Activated T-cell treated with anti-CD3 and anti-CD28 coated beads for 1 hour (primary cell): Measurements from ENCODE around the gene TBC1D4.
"Not testable (repeated sequence)": the region's sequence is repeated elsewhere in the genome, so short reads cannot be mapped to it uniquely, and the experiment has no call there.

ENCODE experiments used
- DNase-seq: peaks from one replicate; pipeline ENCODE4 v3.0.0-alpha.2; 2020; ENCODE audit warnings: low read depth

TBC1D4 gene

DNA sequence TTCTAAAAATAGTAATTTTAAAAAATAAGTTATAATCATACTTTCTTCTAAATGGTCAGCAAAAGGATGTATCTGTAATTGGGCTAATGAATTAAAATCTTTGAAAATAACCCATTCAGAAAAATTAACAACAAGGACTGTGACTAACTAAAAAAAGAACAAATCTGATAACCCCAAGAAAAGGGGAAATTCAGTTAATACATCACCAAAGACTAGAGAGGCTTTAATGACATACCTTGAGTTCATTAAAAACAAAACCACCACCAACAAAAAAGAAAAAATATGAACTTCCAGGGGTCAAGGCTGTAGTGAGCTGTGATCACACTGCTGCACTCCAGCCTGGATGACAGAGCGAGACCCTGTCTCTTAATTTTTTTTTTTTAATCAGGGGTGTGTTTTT, 121.8 kb downstream of the TBC1D4 start:
- no peak for DNase-seq

DNA sequence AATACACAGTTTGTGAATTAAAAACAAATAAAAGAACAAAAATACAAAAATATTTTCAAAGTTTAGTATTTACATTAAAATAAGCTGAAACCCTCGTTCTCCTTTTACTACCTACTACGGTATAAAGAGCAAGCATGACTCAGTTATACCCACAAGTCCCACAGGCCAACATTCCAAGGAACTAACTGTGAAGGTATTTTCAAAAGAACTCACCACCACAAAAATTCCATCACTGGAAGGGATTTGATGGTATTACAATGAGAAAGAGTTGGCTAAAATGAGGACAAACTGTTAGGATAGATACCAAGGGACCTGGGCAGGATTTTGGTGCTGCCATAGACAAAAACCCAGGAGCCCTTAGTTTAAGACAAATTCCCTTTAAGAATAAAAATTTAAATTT, 122.7 kb downstream of the TBC1D4 start:
- DNase-seq = no peak

DNA sequence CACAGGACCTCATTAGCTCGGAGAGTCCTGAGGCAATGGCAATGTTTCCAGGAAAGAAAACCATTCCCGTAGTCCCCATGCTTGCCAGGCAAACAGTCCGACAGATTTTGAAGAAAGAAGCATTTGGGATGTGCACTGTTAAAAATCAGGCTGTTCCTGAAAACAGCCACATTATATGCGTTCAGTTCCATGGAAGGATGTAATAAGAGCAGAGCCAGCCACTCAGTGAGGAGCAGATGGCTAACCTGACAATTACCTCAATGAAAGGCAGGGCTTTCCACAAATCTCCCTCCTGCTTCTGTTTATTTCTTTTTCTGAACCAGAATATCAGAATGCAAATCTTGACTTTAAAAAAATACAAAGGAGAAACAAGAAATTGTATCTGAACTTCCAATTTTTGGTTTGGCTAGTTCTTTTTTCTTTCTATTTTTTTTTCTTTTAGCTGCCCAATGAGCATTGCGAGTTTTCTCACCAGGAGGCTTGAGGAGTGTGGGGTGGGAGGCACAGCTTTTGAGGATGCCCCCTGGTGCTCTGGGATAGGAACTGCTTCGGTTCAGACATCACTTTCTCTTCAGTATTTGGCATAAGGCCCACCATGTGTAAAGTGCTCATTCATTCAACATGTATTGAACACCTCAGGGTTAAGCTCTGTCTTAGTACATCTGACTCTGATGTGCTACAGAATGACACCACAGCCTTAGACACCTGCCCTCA, 124.2 kb downstream of the TBC1D4 start:
- DNase-seq = peak; percentile 28

DNA sequence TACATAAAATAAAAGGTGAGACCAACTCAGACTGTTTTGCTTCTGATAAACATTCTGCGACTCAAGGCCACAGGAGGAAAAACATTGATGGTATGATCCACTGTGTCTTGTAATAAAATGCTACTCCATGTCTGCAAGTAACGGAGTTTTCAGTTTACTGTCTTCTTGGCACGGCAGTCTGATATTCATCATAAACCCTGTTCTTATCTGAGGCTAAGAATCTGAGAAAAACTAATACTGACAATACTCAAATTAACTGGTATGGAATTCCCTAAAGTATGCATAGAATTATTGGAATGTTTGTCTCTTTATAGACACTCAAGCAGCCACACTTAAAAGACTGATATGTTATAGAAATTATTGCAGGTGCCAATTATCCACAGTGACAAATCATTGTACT, 125.5 kb downstream of the TBC1D4 start:
- no peak for DNase-seq

DNA sequence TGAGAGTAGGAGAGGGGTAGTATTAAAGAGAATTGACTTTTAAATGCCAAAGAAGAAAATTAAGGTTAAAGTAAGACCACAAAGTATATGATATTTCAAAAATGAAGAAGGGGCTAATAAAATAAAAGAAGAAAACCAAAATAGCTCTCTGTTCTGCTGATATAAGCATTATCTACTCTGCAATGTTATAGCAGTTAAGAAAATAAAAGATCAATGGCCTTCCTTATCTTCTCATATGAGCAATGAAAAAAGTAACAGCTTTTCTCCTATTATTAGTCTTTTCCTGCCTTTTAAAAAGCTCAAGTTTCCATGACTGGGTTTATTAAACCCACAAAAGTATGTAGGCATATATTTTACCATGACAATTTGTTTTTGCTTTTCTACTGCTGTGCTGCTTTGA, 126.4 kb downstream of the TBC1D4 start:
- no peak for DNase-seq

DNA sequence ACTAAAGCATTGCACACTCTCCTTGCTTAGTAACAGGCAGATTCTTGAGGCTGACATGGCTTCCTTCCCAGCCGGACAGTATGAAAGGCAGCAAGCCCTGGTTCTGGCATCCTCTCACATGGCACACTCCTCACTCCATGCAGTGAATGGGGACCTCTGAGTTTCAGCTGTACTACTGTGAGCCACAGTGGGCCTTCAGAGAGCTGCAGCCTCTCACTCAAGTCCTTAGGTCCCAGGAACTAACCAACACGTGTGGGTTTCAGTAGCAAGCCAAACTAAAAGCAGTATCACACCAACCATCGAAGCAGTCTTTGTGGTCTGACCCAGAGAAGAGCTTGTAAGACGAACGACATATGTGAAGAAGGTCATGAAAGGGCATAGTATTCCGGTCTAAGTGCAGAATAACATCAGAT, 128.2 kb downstream of the TBC1D4 start:
- no peak for DNase-seq

DNA sequence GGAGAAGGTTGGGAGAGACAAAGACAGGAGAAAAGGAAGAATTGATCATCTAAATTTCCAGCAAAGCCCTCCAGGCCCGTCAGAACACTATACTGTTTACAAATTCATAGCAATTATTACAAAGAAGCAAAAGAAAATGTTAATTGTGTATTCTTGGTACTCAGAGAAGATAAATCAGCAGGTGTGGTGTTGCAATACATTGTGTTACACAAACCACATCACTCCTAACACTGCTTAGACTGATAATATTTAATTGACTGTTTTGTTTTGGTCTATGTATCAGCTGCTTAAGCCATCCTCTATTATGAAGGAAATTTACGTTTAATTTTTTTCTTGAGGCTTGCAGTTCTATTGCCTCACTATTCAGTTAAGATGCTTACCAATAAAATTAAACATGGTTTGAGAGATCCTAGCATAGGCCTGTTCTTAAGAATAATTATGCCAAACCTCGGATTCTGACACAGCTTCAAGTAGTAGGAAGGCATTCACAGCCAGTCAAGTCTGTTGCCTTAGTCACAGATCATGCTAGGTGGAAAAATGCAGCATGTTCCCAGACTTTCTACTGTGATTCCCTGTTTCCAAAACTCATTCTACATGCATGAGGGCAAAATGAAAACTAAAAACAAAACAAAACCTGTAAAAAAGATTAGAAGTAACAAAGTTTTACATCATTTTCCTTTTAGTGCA, 129.2 kb downstream of the TBC1D4 start:
- no peak for DNase-seq

DNA sequence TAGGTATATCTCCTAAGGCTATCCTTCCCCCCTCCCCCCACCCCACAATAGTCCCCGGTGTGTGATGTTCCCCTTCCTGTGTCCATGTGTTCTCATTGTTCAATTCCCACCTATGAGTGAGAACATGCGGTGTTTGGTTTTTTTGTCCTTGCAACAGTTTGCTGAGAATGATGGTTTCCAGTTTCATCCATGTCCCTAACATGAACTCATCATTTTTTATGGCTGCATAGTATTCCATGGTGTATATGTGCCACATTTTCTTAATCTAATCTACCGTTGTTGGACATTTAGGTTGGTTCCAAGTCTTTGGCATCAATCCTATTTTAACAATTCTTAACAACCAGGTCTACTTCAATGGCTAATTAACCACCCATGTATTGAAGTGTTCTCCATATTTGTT, 130.4 kb downstream of the TBC1D4 start:
- DNase-seq = not testable (repeated sequence)

DNA sequence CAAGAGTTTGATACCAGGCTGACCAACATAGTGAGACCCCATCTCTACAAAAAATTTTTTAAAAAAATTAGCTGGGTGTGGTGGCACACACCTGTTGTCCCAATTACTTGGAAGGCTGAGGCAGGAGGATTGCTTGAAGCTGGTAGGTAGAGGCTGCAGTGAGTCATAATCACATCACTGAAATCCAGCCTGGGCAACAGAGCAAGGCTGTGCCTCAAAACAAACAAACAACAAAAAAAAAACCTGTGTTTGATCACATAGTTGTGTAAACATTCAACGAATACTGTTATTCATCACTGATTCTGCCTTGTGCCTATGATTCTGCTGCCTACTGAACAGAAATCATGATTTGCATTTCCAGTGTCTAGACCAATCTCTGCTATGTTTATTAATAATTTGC, 134.0 kb downstream of the TBC1D4 start:
- DNase-seq = no peak

DNA sequence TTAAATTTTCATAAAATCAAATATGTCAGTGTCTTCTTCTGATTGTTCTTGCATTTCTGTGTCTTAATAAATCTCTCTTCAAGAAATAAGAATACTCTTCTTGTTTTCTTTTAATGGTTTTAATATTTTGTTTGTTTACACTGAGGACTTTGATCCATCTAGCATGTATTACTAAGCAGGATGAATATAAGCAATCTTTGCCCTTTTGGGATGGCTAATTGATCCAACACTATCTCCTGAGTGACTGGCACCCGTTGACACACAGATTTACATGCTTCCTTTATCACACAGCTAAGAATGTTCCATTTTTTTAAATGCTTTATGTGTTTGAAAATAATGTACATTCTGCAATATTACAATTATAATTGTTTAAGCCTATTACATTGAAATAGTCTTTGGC, 134.5 kb downstream of the TBC1D4 start:
- no peak for DNase-seq

DNA sequence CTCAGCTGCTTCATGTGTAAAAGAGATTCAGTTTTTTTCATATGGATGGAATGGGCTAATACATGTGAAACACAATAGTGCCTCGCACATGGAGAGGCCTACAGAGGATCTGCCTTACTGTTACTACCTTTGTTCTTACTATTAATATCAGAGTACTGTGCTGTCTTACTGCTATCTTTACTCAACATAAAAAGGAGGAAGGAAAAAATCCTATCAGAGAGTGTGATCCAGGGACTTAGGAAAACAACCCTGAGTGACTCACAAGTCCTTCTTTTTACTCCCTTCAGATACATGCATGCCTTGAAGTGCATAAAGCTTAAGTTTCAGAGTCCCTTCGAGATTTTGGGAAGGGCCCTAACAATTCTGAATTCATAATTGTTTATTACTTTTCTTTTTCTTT, 136.8 kb downstream of the TBC1D4 start:
- no peak for DNase-seq

DNA sequence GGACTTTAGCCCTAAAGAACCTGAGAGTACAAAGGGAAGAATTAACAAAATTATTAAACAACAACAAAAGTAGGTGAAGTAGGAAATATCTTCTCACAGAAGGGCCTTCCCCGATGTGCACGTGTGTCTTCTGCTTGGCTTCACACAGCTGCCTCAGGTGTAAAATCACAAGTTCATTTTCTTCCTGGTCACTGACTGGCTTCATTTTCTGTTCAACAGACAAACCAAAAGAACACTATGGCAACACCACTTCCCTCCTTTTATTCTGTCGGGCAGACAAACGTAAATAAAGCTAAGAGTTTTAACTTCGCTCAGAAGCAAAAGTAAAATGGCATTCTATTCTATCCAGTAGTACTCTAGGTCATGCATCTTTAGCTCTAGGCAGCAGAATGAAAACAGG, 140.9 kb downstream of the TBC1D4 start:
- DNase-seq = no peak

DNA sequence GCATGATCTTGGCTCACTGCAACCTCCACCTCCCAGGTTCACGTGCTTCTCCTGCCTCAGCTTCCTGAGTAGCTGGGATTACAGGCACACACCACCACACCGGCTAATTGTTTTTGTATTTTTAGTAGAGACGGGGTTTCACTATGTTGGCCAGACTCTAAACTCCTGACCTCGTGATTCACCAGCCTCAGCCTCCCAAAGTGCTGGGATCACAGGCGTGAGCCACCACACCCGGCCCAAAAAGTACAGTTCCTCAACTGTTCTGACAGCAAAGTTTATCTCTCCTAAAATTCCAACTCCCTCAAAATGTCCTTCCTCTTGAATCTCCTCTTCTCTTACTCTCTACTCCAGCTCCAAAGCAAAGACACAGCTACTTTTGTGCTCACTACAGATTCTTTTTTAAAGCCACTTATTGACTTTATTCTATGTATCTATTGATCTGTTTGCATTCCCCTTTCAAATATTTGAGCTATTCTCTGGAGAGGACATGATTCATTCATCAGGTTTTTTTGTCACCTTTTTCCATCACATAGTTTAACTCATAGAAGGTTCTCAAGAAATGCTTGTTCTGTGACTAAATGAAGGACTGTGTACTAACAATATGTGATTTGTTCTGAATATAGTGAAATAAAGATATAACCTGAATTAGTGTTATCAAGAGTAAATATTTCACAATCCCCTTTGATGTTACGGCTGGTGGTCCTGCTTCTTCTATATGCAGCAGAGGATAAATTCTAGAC, 142.2 kb downstream of the TBC1D4 start:
- no peak for DNase-seq

DNA sequence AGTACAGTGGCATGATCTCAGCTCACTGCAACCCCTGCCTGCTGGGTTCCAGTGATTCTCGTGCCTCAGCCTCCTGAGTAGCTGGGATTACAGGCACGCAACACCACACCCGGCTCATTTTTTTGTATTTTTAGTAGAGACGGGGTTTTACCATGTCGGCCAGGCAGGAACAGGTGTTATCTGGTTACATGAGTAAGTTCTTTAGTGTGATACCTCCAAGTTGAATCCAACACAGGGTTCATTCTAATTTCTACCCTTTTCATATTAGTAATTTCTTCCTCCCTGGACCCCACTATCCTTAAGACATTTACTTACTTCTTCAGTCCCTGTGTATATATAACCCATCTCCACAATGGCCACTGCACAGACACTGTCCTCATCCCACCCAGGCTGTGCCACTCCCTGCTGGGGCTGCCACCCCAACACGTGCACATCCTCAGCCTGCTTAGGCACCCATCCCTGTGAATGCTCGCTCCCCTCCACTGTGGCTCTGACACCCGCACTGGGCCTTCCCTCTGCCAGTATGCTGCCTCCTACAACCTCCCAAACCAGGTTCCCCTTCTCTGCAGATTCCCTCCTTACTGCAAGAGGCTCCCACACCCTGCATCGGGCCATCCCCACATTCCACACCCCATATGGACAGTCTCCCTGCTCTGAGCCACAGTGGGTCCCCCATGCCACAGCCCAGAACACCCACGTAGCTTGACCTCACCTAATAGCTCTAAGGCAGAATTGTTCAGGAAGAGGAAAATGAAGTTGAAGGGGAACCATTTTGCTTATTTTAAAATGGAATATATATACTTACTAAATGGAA, 147.1 kb downstream of the TBC1D4 start:
- no peak for DNase-seq

DNA sequence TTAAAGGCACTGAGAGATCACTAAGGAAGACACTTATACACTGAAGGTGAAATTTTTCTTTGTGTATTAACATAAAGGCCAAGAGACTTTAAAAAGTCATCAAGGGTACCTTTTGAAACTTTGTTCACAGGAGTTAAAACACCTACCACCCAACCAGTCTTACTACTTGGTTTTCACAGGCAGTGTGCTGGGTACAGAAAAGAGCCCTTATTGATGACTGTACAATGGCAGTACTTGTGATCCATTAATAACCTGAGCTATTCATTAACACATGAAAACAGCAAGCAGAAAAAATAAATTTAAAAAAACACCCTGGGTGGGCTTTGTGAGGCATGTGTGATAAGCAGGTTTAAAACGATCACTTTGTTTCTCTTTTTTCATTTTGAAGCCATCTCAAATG, 148.9 kb downstream of the TBC1D4 start:
- DNase-seq = no peak

DNA sequence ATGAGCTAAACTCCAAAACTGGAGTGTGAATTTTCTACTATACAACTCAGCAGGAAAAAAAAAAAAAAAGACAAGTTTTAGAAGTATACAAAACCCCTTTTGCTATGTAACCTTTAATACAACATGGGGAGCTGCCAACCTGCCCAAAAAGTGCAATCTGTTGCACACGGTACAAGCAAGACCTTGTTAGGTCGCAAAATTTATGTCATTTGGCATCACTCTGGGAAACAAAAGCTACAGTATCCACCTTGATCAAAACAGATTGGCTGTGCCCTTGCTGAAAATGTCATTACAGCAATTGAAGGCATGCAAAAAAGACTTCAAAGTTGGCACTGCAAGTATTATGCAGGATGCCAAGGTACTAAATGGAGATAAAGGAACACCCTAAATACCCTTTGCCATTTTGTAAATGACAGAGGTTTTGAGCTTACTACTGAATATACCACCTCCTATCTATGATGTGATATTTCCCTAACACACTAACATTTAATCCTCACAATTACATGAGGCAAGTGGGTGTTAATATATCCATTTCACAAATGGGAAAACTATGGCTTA, 150.1 kb downstream of the TBC1D4 start:
- no peak for DNase-seq

DNA sequence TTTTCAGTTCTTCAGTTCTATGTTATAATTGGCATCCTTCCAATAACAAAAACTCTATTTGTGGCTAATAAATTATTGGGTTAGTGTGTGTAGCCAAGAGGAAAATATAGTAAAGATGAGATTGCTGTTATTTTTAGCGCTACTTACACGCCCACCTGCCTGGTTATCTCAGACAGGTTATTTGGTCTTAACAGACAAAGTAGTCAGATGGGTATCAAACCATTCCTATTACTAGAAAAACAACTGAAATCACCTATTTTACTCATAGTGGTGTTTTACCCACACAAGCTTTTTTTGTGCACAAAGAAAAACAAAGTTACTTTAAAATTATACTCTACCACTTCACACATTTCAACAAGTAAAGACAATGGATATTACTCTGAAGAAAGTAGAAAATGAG, 151.2 kb downstream of the TBC1D4 start:
- DNase-seq = no peak

DNA sequence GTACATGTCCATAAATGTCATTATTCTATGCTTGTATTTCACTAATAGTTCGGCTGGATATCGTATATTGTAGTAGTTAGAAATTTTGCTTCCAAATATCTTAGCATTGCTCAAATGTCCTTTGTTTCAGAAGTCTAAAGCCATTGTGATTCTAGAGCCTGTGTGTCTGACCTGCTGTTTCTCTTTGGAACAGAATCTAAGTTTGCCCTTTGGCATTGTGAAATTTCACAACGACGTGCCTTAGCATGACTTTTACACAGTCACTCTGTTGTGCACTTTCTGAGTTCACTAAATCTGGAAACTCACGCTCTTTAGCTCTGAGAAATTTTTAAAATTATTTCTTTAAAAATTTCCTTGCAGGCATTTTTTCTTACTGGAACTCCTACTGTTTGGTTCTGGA, 152.2 kb downstream of the TBC1D4 start:
- DNase-seq = no peak

DNA sequence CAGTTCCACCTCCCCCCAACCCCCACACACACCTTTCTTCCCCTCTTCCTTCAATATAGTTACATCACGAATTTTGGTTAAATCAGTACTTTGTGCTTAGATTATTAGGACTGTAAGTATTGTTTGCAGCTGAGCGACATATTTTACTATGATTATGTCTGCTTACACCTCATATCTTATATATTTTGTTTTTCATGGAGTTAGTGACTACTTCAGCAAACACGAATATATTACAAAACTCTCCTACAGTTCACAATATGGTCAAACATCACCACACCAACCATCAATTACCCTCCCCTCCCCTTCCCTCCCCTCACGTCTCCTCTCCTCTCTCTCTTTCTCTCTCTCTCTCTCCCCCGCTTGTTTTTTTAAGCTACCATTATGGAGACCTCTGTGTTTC, 152.9 kb downstream of the TBC1D4 start:
- no peak for DNase-seq

DNA sequence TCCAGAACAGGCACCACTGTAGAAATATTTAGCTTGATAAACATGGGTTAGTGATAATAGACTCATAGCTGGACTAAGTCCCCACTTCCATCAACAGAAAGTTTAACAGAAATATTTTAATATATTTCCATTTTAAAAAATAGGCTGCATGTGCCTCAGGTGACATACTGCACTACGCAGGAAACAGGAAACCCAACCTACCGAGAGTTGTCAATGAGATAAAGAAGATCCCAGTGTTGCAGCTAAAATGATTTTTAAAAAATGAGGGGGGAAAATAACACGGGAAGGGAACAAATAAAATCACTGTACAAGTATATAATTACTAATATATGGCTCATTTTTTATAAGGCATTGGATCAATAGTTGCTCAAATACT, 154.8 kb downstream of the TBC1D4 start:
- DNase-seq = no peak

DNA sequence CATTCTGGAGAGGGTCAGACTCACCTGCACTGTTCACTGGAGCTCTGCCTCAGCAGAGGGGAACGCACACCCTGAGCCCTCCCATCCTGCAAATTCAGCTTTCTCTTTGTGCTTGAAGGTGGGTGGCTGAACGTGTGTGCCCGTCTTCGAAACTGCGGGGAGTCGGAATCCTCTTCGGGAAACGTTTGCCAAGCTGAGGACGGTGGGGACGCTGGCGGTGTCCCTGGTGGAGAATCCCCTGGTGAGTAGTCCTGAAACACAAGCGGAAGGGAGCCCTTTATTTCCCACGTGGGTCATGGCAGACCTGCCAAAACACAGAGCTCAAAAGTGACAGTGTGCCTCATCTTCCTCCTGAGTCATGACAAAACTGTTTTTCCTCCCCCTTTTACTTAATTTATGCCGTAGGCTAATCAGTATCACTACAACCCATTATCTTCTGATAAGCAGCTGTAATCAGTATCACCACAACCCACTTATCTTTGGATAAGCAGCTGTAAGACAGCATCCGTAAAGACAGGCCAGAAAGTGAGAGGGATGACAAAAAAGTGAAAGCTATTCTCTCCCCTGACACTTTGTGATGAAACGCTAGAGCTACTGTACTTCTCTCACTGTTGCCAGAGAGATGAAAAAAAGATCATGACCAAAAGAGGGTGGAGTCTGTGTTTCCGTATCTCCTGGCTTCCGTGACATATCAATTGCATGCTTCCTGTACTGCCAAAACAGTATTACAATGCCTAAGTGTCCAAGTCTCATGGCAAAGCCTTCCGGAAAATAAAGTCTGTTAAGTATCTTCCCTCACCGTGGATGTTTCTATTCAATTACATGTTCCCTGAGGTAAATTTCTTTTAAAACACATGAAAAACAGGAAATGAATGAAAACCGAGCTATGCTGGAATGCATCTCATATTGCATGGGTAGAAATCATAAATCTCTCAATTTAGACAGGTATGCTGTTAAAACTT, 155.5 kb downstream of the TBC1D4 start:
- peak; percentile 33 for DNase-seq
